GM12878 (cell line): ENCODE results near the gene BLOC1S5. TPM values are rescaled to one million over a fixed set of nuclear protein-coding genes. Genes with fewer than 3 reads are reported as not detected.

Experiments
- ATAC-seq: fragments of 200-7000 bp; cut with Tn5 transposase; 3 replicates; pipeline ENCODE4 v1.9.1; 2020; ENCODE audit warnings: mild to moderate bottlenecking, moderate library complexity
- BruUV-seq: library from RNA; stranded (reverse); fragments of 400-500 nt; replicated peaks from 2 replicates; lab custom pipeline; 2021; lab: Mats Ljungman, UMichigan
- CTCF ChIA-PET: fragments of 300-600 bp; sonication (Branson Sonifier 250); formaldehyde crosslinking; extraction: SDS; loops from one replicate; lab custom pipeline; 2021; ENCODE audit warnings: inconsistent platforms; lab: Yijun Ruan, JAX
- POLR2A ChIA-PET: fragments of 350-600 bp; formaldehyde crosslinking; extraction: SDS; loops from one replicate; lab custom pipeline; 2021; ENCODE audit warnings: inconsistent platforms; lab: Charles Lee
- RAD21 ChIA-PET: fragments of 300-600 bp; sonication (Branson Sonifier 250); formaldehyde crosslinking; loops from one replicate; lab custom pipeline; 2023; ENCODE audit warnings: antibody characterized with exemption; ENCODE audit not compliant: unreplicated experiment; lab: Charles Lee
- SMC1A ChIA-PET: fragments of 300-600 bp; sonication (Branson Sonifier 250); formaldehyde crosslinking; loops from one replicate; lab custom pipeline; 2023; ENCODE audit not compliant: unreplicated experiment, uncharacterized antibody; lab: Charles Lee
- DNase-seq: peaks from one replicate; pipeline ENCODE4 v3.0.0-alpha.2; 2011; ENCODE audit warnings: low read depth, low spot score
- FAIRE-seq: peaks from 3 replicates; lab custom pipeline; 2011; peaks lifted over from hg19 to GRCh38; lab: Jason Lieb, UNC
- H2AFZ ChIP-seq: 2 replicates; pipeline ENCODE4 v1.6.0; 2011; ENCODE audit warnings: low read depth, low read length, control low read depth; ENCODE audit not compliant: control insufficient read depth
- H3K27ac ChIP-seq: 2 replicates; pipeline ENCODE4 v1.5.1; 2011; ENCODE audit warnings: control low read depth; ENCODE audit not compliant: control insufficient read depth, insufficient read depth
- H3K27me3 ChIP-seq, 2 experiments: replicated peaks in 1 of 2; 2 replicates each; pipeline versions ENCODE4 v1.6.0 to v1.6.1; 2011; ENCODE audit warnings: low read length in 1 of 2; ENCODE audit not compliant: control insufficient read depth in 2 of 2, insufficient read depth in 2 of 2
- H3K36me3 ChIP-seq, 2 experiments: 2 replicates each; pipeline ENCODE4 v1.5.1; 2011; ENCODE audit warnings: low read length in 1 of 2; ENCODE audit not compliant: control insufficient read depth in 2 of 2, insufficient read depth in 2 of 2
- H3K4me1 ChIP-seq: 2 replicates; pipeline ENCODE4 v1.6.1; 2011; ENCODE audit warnings: mild to moderate bottlenecking, low read length, moderate library complexity, mixed read lengths; ENCODE audit not compliant: control insufficient read depth, insufficient read depth
- H3K4me2 ChIP-seq: 2 replicates; pipeline ENCODE4 v1.6.0; 2011; ENCODE audit warnings: control low read depth; ENCODE audit not compliant: control insufficient read depth, insufficient read depth
- H3K4me3 ChIP-seq: fragments of 200-600 bp; sonication (generic); 2 replicates; pipeline ENCODE4 v1.5.1; 2016
- H3K79me2 ChIP-seq: 2 replicates; pipeline ENCODE4 v1.6.0; 2011; ENCODE audit warnings: low read length; ENCODE audit not compliant: control insufficient read depth, insufficient read depth
- H3K9ac ChIP-seq: 2 replicates; pipeline ENCODE4 v1.8.0; 2011; ENCODE audit warnings: low read length, control low read depth, mixed read lengths; ENCODE audit not compliant: control insufficient read depth, insufficient read depth
- H3K9me3 ChIP-seq: replicated peaks from 3 replicates; pipeline ENCODE4 v1.5.1; 2011; ENCODE audit warnings: mild to moderate bottlenecking, low read length; ENCODE audit not compliant: control insufficient read depth, insufficient read depth
- H4K20me1 ChIP-seq: 2 replicates; pipeline ENCODE4 v1.6.0; 2011; ENCODE audit not compliant: control insufficient read depth, insufficient read depth
- FOXK2 ChIP-seq: fragments of 450-650 bp; IDR thresholded peaks from 2 replicates; pipeline ENCODE4 v1.6.1; 2017; ENCODE audit warnings: mild to moderate bottlenecking, moderate library complexity
- NFIC ChIP-seq: IDR thresholded peaks from 2 replicates; pipeline ENCODE4 v1.6.1; 2012; ENCODE audit warnings: low read depth, mild to moderate bottlenecking, inconsistent platforms, low read length, moderate library complexity
- POLR2AphosphoS5 ChIP-seq: IDR thresholded peaks from 2 replicates; pipeline ENCODE4 v1.6.1; 2011; ENCODE audit warnings: mild to moderate bottlenecking, low read length, inconsistent platforms
- SMC3 ChIP-seq: IDR thresholded peaks from 2 replicates; pipeline ENCODE4 v1.6.1; 2011; ENCODE audit warnings: low read length, improper control_type of control experiment, borderline replicate concordance
- SUPT20H ChIP-seq: IDR thresholded peaks from 2 replicates; pipeline ENCODE4 v1.6.1; 2011; ENCODE audit warnings: low read depth, mild to moderate bottlenecking, low read length, moderate library complexity, borderline replicate concordance; ENCODE audit not compliant: control insufficient read depth
- TARDBP ChIP-seq: IDR thresholded peaks from 2 replicates; pipeline ENCODE4 v1.6.1; 2016; ENCODE audit warnings: borderline replicate concordance
- ZNF622 ChIP-seq: fragments of 450-650 bp; IDR thresholded peaks from 2 replicates; pipeline ENCODE4 v1.6.1; 2017; ENCODE audit warnings: mild to moderate bottlenecking, inconsistent platforms
- WGBS: methylation state at CpG from one replicate; pipeline ENCODE4 v1.1.6; 2016; ENCODE audit warnings: low lambda C conversion rate; ENCODE audit not compliant: insufficient replicate concordance, insufficient coverage; ENCODE audit errors: missing lambda C conversion rate; 5-methylcytosine and 5-hydroxymethylcytosine counted together
- in situ Hi-C: fragments of 300-500 bp; cut with MboI; formaldehyde crosslinking; loops from 9 replicates; pipeline ENCODE4 v1.14.3; 2018; ENCODE audit warnings: mixed read lengths
- intact Hi-C: fragments of 100-400 bp; cut with micrococcal nuclease; formaldehyde crosslinking; loops from one replicate; pipeline ENCODE4 v1.14.2; 2022; ENCODE audit not compliant: unreplicated experiment
- polyA plus RNA-seq, 11 experiments: library from polyadenylated mRNA; depleted of rRNA in 4 of 11; unstranded in 6 of 11; stranded (reverse) in 5 of 11; fragments of >200 nt; fragmentation: Nextera tagmentation in 4 of 11; fragmentation: Illumina TruSeq in 1 of 11; extraction: Ambion mirVana in 4 of 11; extraction: Trizol in 1 of 11; gene quantifications; 1 replicate in 1 of 11; 2 replicates in 10 of 11; pipeline versions ENCODE4 v1.2.1 to v1.2.3, GENCODE V29; 2011 to 2016; ENCODE audit warnings: inconsistent platforms in 2 of 11, missing spikeins in 2 of 11, low read depth in 1 of 11
- total RNA-seq, 4 experiments: library from RNA; depleted of rRNA in 3 of 4; stranded (reverse); fragments of >200 nt in 3 of 4; fragmentation: Illumina TruSeq in 1 of 4; extraction: Trizol in 1 of 4; gene quantifications; 2 replicates each; pipeline versions ENCODE4 v1.2.1 to v1.2.3, GENCODE V29; 2013 to 2021
- TF ChIP-seq, protein P1 (sequence below): fragments of 450-650 bp; IDR thresholded peaks from 2 replicates; pipeline ENCODE4 v1.6.1; 2014; ENCODE audit warnings: mild to moderate bottlenecking
- TF ChIP-seq, protein P2 (sequence below): fragments of 450-650 bp; IDR thresholded peaks from 2 replicates; pipeline ENCODE4 v1.6.1; 2018; ENCODE audit warnings: mild to moderate bottlenecking, low read depth, moderate library complexity; ENCODE audit not compliant: partially characterized antibody
- TF ChIP-seq, protein P3 (sequence below): IDR thresholded peaks from 2 replicates; pipeline ENCODE4 v1.6.1; 2011; ENCODE audit warnings: low read depth, mild to moderate bottlenecking, low read length, moderate library complexity, borderline replicate concordance; ENCODE audit errors: extremely low read depth

Gene BLOC1S5
- total and polyA plus RNA-seq, 10 of the 15 experiments (the other 5 are each of a cell fraction or from before 2014, with no cell fraction given) = 4.3 to 22.2 (median 16.1) TPM

DNA sequence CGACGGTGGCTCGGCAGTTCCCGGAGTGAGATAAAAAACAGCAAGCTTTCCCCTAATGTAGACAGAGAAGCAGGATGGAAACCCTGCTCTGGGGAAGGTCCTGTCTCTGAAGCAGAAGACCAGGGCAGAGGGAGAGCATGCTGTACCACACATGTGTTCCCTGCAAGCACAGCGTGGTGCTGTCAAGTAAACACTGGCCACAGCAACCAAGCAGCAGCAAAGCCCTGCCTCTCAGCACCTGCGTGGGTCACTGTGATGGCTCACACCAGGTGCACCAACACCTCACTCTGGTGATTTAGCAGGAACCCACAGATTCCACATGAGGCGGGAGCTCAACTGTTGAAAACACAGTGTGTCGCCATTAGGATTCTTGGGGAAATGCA lies 88.4 kb downstream of the BLOC1S5 start:
- ChIA-PET RAD21 (no interaction called here), CTCF (no interaction called here), POLR2A (no interaction called here), SMC1A (interaction anchor here (1.5 kb wide), 1 partner anchor 13 kb away, joined by 6 read pairs; no protein-coding TSS in a partner anchor)
- in situ Hi-C loops (no loop called here), intact Hi-C loops (no loop called here)
- no peak overlapping the region for H3K27ac ChIP-seq
- no peak overlapping the region for H3K9ac ChIP-seq
- no TSS peak for BruUV-seq
- ATAC-seq = 0 out of 3 replicates have a peak, but pooled peaks have one; percentile 21
- no peaks in the 10 kb centered on the region; the same call in 2 of the 3 replicates for H3K9me3 ChIP-seq
- no peaks in the 10 kb centered on the region for H3K36me3 ChIP-seq
- H3K4me3 ChIP-seq = no peak overlapping the region
- H3K4me1 ChIP-seq = no peaks in the 10 kb centered on the region
- no peaks in the 10 kb centered on the region for H4K20me1 ChIP-seq
- peaks cover 0 to 3% of the 10 kb centered on the region in 2 experiments; a peak in 1 of 4 replicates for H3K27me3 ChIP-seq
- no peaks in the 10 kb centered on the region for H3K79me2 ChIP-seq
- TF ChIP-seq SUPT20H (no peak), NFIC (no peak), TARDBP (no peak)
- FAIRE-seq = no peak
- no peak overlapping the region for H3K4me2 ChIP-seq
- 81% methylated on average over 8 of the region's 8 CpGs for WGBS
- DNase-seq = no peak
- no peak overlapping the region for H2AFZ ChIP-seq

DNA sequence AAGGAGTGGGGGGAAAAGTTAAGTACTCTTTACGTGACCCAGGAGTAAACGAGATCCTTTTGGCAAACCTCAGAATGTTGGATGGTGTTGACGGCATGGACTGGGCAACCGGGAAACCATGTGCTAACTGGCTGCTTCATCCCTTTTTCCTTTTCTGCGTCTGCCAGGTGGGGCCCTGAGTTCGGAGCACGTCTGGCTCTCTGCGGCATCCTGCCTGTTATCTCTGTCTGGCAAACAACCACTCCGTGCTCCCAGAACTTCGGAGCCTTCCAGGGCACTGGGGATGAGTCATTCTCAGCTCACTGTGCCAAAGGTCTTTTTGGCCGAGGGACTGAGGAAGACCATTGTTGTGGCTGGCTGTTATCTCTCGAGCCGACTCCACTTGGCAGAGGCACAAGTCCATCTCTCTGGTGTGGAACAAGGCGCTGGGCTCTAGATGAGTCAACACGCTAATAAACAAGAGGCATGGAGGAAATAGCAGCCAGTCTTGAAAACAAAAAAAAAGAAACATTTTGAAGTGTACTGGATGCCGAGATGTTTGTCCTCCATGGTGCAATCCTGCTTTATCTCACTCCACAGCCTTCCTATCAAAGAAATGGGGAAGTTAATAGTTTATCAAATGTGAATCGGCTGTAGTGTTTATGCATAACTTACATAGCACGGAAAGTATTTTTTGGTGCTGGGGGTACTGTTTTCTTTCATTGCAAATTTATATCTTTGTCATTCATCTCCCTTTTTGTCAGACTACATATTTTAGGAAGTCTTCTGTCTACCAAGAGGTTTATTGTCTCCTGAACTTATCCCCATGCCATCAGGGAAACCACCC lies 89.0 kb downstream of the BLOC1S5 start:
- no peaks in the 10 kb centered on the region for H3K4me1 ChIP-seq
- H3K9ac ChIP-seq = no peak overlapping the region
- no peak overlapping the region for H2AFZ ChIP-seq
- H3K36me3 ChIP-seq = no peaks in the 10 kb centered on the region
- no peaks in the 10 kb centered on the region for H3K79me2 ChIP-seq
- intact Hi-C loops (no loop called here), in situ Hi-C loops (no loop called here)
- DNase-seq (no peak), ATAC-seq (no peak), FAIRE-seq (no peak)
- peaks cover 1% of the 10 kb centered on the region; the same call in 2 of the 3 replicates for H3K9me3 ChIP-seq
- BruUV-seq = no TSS peak
- no peaks in the 10 kb centered on the region for H4K20me1 ChIP-seq
- ChIA-PET POLR2A (no interaction called here), CTCF (no interaction called here), SMC1A (no interaction called here), RAD21 (no interaction called here)
- 49% methylated on average over 18 of the region's 18 CpGs for WGBS
- no peak overlapping the region for H3K27ac ChIP-seq
- no peak overlapping the region for H3K4me2 ChIP-seq
- H3K4me3 ChIP-seq = no peak overlapping the region
- peaks cover 0 to 3% of the 10 kb centered on the region in 2 experiments; a peak in 1 of 4 replicates for H3K27me3 ChIP-seq
- TF ChIP-seq POLR2AphosphoS5 (no peak), SMC3 (no peak), ZNF622 (no peak), FOXK2 (peak; percentile 20; the same call in 1 of the 2 replicates)
- TF ChIP-seq, protein P1, sequence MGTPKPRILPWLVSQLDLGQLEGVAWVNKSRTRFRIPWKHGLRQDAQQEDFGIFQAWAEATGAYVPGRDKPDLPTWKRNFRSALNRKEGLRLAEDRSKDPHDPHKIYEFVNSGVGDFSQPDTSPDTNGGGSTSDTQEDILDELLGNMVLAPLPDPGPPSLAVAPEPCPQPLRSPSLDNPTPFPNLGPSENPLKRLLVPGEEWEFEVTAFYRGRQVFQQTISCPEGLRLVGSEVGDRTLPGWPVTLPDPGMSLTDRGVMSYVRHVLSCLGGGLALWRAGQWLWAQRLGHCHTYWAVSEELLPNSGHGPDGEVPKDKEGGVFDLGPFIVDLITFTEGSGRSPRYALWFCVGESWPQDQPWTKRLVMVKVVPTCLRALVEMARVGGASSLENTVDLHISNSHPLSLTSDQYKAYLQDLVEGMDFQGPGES = no peak
- TF ChIP-seq, protein P2, sequence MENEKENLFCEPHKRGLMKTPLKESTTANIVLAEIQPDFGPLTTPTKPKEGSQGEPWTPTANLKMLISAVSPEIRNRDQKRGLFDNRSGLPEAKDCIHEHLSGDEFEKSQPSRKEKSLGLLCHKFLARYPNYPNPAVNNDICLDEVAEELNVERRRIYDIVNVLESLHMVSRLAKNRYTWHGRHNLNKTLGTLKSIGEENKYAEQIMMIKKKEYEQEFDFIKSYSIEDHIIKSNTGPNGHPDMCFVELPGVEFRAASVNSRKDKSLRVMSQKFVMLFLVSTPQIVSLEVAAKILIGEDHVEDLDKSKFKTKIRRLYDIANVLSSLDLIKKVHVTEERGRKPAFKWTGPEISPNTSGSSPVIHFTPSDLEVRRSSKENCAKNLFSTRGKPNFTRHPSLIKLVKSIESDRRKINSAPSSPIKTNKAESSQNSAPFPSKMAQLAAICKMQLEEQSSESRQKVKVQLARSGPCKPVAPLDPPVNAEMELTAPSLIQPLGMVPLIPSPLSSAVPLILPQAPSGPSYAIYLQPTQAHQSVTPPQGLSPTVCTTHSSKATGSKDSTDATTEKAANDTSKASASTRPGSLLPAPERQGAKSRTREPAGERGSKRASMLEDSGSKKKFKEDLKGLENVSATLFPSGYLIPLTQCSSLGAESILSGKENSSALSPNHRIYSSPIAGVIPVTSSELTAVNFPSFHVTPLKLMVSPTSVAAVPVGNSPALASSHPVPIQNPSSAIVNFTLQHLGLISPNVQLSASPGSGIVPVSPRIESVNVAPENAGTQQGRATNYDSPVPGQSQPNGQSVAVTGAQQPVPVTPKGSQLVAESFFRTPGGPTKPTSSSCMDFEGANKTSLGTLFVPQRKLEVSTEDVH = no peak
- TF ChIP-seq, protein P3, sequence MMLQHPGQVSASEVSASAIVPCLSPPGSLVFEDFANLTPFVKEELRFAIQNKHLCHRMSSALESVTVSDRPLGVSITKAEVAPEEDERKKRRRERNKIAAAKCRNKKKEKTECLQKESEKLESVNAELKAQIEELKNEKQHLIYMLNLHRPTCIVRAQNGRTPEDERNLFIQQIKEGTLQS = no peak
